Measurements from ENCODE around the gene MYH2.

DNA sequence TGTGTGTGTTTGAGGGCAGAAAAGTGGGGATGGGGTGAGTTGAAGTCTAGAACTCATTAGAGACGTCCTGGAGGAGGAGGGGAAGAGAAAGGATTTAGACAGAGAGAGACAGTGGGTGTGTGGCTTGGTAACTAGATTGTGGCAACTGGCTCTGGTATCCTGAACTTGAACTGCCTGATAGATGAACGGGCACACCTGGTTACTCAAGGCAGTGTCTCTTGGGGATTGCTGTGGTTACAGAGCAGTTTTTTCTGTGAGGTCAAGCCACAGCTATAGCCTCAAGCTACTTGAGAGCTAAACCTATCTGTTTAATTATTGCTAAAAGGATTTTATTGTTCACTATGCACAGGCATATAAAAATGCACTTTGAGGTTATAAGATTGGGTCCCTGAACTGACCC, 29.8 kb upstream of the MYH2 start:
- TF ChIP-seq EZH2phosphoT487 (IDR thresholded peaks at IDR 0.05; ENCODE audit: insufficient read depth, low read depth) (no peak), EZH2 (IDR thresholded peaks at IDR 0.05; ENCODE audit: insufficient read depth, poor library complexity, severe bottlenecking) (no peak)

All from GM23248 (cell line).